ENCODE measurements around the gene BMERB1. TPM values are rescaled to one million over a fixed set of nuclear protein-coding genes. Genes with fewer than 3 reads are reported as not detected.

Gene BMERB1
- total RNA-seq, 1 experiment from 2014 or later, result 3.8 TPM

DNA sequence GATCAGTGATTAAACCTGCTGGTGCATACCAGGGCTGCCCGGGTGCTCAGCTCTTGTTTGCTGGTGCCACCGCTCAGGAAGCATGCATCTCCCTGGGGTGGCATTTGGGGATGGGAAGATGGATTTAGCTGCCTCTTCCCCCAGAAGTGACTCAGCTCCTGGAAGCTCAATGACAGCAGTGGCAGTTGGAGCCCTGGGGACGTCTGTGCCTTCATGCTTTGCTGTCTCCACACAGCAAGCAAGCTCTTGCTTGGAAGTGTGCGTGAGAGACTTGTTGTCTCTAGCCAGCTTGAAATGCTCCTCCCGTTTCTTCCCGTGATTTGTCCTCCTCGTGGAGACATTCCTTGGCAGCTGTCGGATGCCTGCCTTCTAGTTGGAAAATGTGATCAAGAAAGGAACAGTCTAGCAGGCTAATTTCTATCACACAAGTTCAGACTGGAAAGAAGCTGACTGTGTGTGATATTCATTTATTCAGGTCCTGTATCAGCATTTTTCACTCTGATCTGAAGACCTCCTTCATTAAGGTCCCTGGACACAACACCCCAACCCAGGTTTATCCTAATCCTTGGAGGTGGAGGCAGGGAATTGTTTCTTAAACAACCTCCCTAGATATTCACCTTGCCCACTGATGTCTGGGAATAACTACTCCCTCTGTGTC is 73.0 kb downstream of the BMERB1 start:
- Histone ChIP-seq H3K36me3 (ENCODE audit: low read depth, low read length) (no peaks in the 10 kb centered on the region), H3K27ac (ENCODE audit: low read length) (no peak overlapping the region), H3K4me1 (ENCODE audit: insufficient read depth, low read length) (peaks cover 4% of the 10 kb centered on the region), H3K4me3 (ENCODE audit: low read length) (no peak overlapping the region), H3K79me2 (ENCODE audit: low read length) (no peaks in the 10 kb centered on the region), H4K20me1 (ENCODE audit: low read length) (no peaks in the 10 kb centered on the region), H3K27me3 (ENCODE audit: low read length) (no peaks in the 10 kb centered on the region), H3K9ac (ENCODE audit: low read length) (no peak overlapping the region), H3K9me2 (replicated peaks; ENCODE audit: low read length) (no peaks in the 10 kb centered on the region), H2AFZ (ENCODE audit: low read length) (no peak overlapping the region), H3K4me2 (ENCODE audit: low read length) (no peak overlapping the region), H3K9me3 (ENCODE audit: low read length) (no peaks in the 10 kb centered on the region), H3F3A (ENCODE audit: low read length, unreplicated experiment) (no peaks in the 10 kb centered on the region)
- POLR2A ChIA-PET (ENCODE audit: unreplicated experiment), result no interaction called here
- CTCF ChIA-PET, result no interaction called here
- ATAC-seq, result no peak
- intact Hi-C loops (cut with micrococcal nuclease), result no loop called here
- no TSS peak for BruUV-seq (replicated peaks)
- DNase-seq, result no peak
- TF ChIP-seq EZH2 (IDR thresholded peaks at IDR 0.05; ENCODE audit: low read length, unreplicated experiment) (no peak), EZH2phosphoT487 (IDR thresholded peaks at IDR 0.05; ENCODE audit: borderline replicate concordance, low read length) (no peak), CTCF (conservative IDR thresholded peaks at IDR 0.05; ENCODE audit: low read depth, low read length) (no peak)

GRCh38 chr16:15507959-15508627 is 73.7 kb downstream of the BMERB1 start:
- Histone ChIP-seq H3K36me3 (ENCODE audit: low read depth, low read length) (no peaks in the 10 kb centered on the region), H3K9me3 (ENCODE audit: low read length) (no peaks in the 10 kb centered on the region), H3F3A (ENCODE audit: low read length, unreplicated experiment) (no peaks in the 10 kb centered on the region), H3K27me3 (ENCODE audit: low read length) (no peaks in the 10 kb centered on the region), H3K9ac (ENCODE audit: low read length) (no peak overlapping the region), H3K79me2 (ENCODE audit: low read length) (no peaks in the 10 kb centered on the region), H4K20me1 (ENCODE audit: low read length) (no peaks in the 10 kb centered on the region), H3K4me3 (ENCODE audit: low read length) (no peak overlapping the region), H3K4me1 (ENCODE audit: insufficient read depth, low read length) (no peaks in the 10 kb centered on the region; the same call in 1 of the 2 replicates), H3K9me2 (replicated peaks; ENCODE audit: low read length) (no peaks in the 10 kb centered on the region), H2AFZ (ENCODE audit: low read length) (no peak overlapping the region), H3K4me2 (ENCODE audit: low read length) (no peak overlapping the region), H3K27ac (ENCODE audit: low read length) (no peak overlapping the region)
- TF ChIP-seq CTCF (conservative IDR thresholded peaks at IDR 0.05; ENCODE audit: low read depth, low read length) (no peak), EZH2phosphoT487 (IDR thresholded peaks at IDR 0.05; ENCODE audit: borderline replicate concordance, low read length) (no peak), EZH2 (IDR thresholded peaks at IDR 0.05; ENCODE audit: low read length, unreplicated experiment) (no peak)
- intact Hi-C loops (cut with micrococcal nuclease), result no loop called here
- no TSS peak for BruUV-seq (replicated peaks)
- CTCF ChIA-PET, result no interaction called here
- DNase-seq, result no peak
- POLR2A ChIA-PET (ENCODE audit: unreplicated experiment), result no interaction called here
- no peak for ATAC-seq

GRCh38 chr16:15509051-15509592 is 74.7 kb downstream of the BMERB1 start:
- intact Hi-C loops (cut with micrococcal nuclease), result no loop called here
- no peaks in the 10 kb centered on the region for H3K36me3 ChIP-seq (ENCODE audit: low read depth, low read length)
- TF ChIP-seq CTCF (conservative IDR thresholded peaks at IDR 0.05; ENCODE audit: low read depth, low read length) (no peak), EZH2 (IDR thresholded peaks at IDR 0.05; ENCODE audit: low read length, unreplicated experiment) (no peak), EZH2phosphoT487 (IDR thresholded peaks at IDR 0.05; ENCODE audit: borderline replicate concordance, low read length) (no peak)
- no TSS peak for BruUV-seq (replicated peaks)
- H3K4me1 ChIP-seq (ENCODE audit: insufficient read depth, low read length), result no peaks in the 10 kb centered on the region; the same call in 1 of the 2 replicates
- no peaks in the 10 kb centered on the region for H4K20me1 ChIP-seq (ENCODE audit: low read length)
- H3K9me2 ChIP-seq (replicated peaks; ENCODE audit: low read length), result no peaks in the 10 kb centered on the region
- no peaks in the 10 kb centered on the region for H3K27me3 ChIP-seq (ENCODE audit: low read length)
- ChIA-PET POLR2A (ENCODE audit: unreplicated experiment) (no interaction called here), CTCF (no interaction called here)
- no peaks in the 10 kb centered on the region for H3K9me3 ChIP-seq (ENCODE audit: low read length)
- DNase-seq (no peak), ATAC-seq (no peak)
- H2AFZ ChIP-seq (ENCODE audit: low read length), result no peak overlapping the region
- no peak overlapping the region for H3K4me3 ChIP-seq (ENCODE audit: low read length)
- no peaks in the 10 kb centered on the region for H3F3A ChIP-seq (ENCODE audit: low read length, unreplicated experiment)
- no peak overlapping the region for H3K4me2 ChIP-seq (ENCODE audit: low read length)
- H3K9ac ChIP-seq (ENCODE audit: low read length), result no peak overlapping the region
- no peaks in the 10 kb centered on the region for H3K79me2 ChIP-seq (ENCODE audit: low read length)
- no peak overlapping the region for H3K27ac ChIP-seq (ENCODE audit: low read length)
